GM12872 (cell line): Measurements from ENCODE around the gene MACROD2.

ENCODE experiments used
- TF ChIP-seq, protein P1 (sequence below): IDR thresholded peaks from 3 replicates; pipeline ENCODE4 v1.5.1; 2011; ENCODE audit warnings: low read depth, mild to moderate bottlenecking, low read length, moderate library complexity; ENCODE audit not compliant: insufficient read depth

Gene MACROD2

DNA sequence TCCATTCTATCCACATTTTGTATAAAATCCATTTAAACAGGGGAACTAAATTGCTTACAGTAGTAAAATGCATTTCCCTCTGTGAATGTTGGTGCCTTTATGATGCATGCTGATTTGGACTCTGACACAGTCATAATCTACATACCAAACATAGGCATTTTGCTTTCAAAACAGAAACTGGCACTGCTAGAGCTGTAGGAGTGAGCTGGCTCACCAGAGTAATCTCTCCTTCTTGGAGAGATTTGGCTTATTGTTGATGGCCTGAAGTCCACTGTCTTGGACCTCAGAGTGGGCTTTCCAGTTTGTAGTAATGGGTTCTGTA lies 705.3 kb downstream of the MACROD2 start:
- TF ChIP-seq, protein P1, sequence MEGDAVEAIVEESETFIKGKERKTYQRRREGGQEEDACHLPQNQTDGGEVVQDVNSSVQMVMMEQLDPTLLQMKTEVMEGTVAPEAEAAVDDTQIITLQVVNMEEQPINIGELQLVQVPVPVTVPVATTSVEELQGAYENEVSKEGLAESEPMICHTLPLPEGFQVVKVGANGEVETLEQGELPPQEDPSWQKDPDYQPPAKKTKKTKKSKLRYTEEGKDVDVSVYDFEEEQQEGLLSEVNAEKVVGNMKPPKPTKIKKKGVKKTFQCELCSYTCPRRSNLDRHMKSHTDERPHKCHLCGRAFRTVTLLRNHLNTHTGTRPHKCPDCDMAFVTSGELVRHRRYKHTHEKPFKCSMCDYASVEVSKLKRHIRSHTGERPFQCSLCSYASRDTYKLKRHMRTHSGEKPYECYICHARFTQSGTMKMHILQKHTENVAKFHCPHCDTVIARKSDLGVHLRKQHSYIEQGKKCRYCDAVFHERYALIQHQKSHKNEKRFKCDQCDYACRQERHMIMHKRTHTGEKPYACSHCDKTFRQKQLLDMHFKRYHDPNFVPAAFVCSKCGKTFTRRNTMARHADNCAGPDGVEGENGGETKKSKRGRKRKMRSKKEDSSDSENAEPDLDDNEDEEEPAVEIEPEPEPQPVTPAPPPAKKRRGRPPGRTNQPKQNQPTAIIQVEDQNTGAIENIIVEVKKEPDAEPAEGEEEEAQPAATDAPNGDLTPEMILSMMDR = no peak

DNA sequence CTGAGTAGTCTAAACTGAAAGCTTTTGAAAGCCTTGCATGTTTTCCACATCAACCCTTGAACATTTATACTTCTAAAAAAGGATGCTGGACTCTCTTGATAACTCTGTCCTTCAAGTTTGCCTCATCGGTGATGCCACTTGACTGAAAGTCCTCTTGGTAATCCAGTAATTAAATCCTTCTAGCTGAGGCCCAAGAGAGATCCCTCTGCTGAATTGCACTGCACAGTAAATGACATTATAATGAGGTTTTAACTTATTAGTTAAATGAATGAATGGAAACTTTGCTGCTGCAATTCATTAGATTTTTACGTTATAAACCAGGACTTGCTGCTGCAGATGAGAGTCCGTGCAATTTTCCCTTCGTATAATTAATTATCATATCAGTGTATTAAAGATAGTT lies 706.0 kb downstream of the MACROD2 start:
- TF ChIP-seq, protein P1 = no peak

DNA sequence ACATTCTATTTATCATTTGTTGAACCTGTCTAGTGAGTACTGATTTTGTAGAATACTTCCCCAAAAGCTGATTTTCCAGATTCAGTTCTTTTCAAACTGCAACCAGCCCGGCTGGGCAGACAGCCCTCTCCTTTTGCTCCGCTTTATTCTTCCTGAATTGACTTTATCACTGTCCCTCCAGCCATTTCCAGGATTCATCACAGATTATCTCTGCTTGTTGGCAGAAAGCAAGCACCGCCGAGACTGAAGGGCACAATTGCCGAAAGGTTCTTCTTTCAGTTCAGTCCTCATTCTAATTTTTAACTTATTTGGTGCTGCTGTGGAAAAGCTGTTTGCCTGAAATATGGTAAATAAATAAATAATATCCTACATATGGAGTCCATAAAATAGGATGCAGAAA lies 711.2 kb downstream of the MACROD2 start:
- TF ChIP-seq, protein P1 = no peak

DNA sequence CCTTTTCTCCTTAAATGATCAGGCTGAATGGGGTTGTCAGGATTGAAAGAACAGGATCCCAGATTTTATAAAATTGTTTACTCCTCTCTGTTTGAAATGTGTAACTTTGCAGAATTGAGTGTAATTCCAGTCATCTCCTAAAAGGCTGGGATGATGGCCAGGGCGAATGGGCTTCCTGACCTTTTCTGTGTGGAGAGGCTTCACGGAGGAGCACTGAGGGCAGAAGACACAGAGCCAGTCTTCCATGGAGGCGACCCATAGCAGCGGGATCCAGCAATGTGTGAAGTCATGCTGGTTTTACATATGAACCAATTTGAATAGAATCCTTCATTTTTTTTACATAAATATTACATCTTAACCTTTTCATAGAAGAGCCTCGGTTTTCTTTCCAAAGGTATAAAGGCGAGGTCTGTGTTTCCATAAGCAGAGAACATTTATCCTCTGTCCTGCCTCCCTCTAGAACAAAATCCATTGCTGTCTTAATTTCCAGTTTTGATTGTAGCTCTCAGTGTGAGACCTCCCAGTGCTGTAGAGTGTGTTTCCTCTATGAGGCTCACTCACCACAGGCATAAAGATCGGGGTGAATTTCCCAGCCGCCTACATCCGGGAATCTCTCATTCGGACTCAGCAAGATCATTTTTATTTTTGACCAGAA lies 711.8 kb downstream of the MACROD2 start:
- TF ChIP-seq, protein P1 = no peak

DNA sequence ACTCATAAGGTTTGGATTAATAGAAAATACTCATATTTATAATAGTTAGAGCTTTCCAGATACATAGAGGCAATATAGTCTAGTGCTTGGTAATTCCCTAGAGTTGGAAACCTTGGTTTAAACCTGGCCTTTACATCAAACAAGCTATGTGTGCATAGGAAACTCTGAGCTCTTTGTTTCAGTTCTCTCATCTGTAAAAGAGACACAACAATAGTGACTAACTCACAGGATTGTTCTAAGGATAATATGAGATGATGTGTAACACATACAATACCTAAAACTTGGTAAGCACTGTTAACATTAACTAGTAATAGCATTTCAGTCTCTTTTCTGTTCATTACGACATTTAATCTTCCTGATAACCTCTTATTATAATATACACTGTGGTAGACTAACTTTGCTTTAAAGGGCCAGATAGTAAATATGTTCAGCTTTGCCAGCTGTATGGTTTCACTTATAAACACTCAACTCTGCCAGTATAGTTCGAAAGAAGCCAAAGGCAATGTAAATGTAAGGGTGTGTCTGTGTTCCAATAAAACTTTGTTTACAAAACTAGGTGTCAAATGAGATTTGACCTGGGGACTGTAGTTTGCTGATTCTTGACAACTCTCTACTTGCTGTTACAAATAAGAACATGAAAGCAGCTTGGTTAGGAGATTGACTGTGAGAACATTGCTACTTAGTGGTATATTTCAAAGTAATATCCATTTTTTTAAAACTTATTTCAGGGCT lies 712.7 kb downstream of the MACROD2 start:
- TF ChIP-seq, protein P1 = no peak

DNA sequence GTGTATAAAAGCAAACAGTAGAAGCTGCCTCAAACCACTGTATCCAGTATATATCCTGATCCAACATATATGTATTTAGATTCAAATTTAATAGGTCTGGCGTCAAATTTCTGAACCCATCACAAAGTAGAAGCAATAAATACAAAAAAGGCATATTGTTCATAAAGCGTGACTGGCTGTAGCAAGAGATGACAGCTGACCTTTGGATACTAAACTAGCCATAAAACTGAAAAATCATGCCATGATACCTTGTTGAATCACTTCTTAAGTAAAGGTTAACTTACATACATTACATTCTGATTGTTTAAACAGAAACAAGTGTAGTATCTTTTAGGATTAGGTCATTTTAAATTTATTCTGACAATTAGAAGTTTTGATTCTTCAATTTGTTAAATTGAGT lies 714.1 kb downstream of the MACROD2 start:
- TF ChIP-seq, protein P1 = no peak

DNA sequence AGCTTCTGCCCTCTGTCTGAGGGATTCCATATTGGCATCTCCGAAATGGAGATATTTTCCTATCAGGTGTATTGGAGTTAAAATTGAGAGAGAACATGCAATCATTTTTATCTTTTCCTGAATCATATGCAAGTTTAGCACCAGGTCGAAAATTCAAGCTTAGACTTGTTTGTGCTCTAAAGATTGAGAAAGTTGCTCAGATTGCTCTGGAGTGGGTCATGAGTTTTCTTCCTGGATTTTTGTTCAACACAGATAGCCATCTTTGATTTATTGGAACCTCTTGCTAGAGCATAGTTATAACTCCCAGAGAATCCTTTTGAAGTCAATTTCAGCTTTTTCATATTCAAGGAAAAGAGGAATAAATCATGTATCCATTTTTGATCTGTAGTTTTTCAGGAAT lies 715.6 kb downstream of the MACROD2 start:
- TF ChIP-seq, protein P1 = no peak
